OCI-LY1 (cell line): ENCODE results near the gene RNF34.

Experiments used
- H2AFZ ChIP-seq: fragments of 200-600 bp; sonication (generic), shearing (Covaris generic); 2 replicates; pipeline ENCODE4 v1.6.0; 2014; ENCODE audit warnings: antibody characterized with exemption, mild to moderate bottlenecking, low read length
- H3F3A ChIP-seq: fragments of 200-600 bp; sonication (generic), shearing (Covaris generic); 2 replicates; pipeline ENCODE4 v1.6.0; 2014; ENCODE audit warnings: mild to moderate bottlenecking, antibody characterized with exemption, low read length, moderate library complexity; ENCODE audit not compliant: insufficient read depth
- H3K27ac ChIP-seq: fragments of 200-600 bp; sonication (generic); 2 replicates; pipeline ENCODE4 v1.5.1; 2014; ENCODE audit warnings: low read length, mixed run types, mild to moderate bottlenecking, low read depth; ENCODE audit not compliant: poor library complexity, severe bottlenecking
- H3K27me3 ChIP-seq: fragments of 200-600 bp; sonication (generic); 2 replicates; pipeline ENCODE4 v1.6.0; 2014; ENCODE audit warnings: antibody characterized with exemption, mild to moderate bottlenecking, low read length, moderate library complexity; ENCODE audit not compliant: insufficient read depth
- H3K36me3 ChIP-seq: fragments of 200-600 bp; sonication (generic); 2 replicates; pipeline ENCODE4 v1.6.1; 2014; ENCODE audit warnings: mild to moderate bottlenecking, antibody characterized with exemption, low read length, moderate library complexity, mixed read lengths; ENCODE audit not compliant: insufficient read depth
- H3K4me1 ChIP-seq: fragments of 200-600 bp; sonication (generic); 2 replicates; pipeline ENCODE4 v1.5.1; 2014; ENCODE audit warnings: mild to moderate bottlenecking, low read length, moderate library complexity; ENCODE audit not compliant: insufficient read depth, severe bottlenecking
- H3K4me2 ChIP-seq: fragments of 200-600 bp; sonication (generic), shearing (Covaris generic); 2 replicates; pipeline ENCODE4 v1.6.1; 2014; ENCODE audit warnings: low read length
- H3K4me3 ChIP-seq: fragments of 200-600 bp; sonication (generic); 2 replicates; pipeline ENCODE4 v1.5.1; 2014; ENCODE audit warnings: low read length, low read depth, mild to moderate bottlenecking, mixed read lengths; ENCODE audit not compliant: poor library complexity, severe bottlenecking
- H3K79me2 ChIP-seq: fragments of 200-600 bp; shearing (Covaris generic); 2 replicates; pipeline ENCODE4 v1.6.1; 2016; ENCODE audit warnings: mixed run types, low read length, mixed read lengths; ENCODE audit not compliant: insufficient read depth
- H3K9ac ChIP-seq: fragments of 200-600 bp; sonication (generic), shearing (Covaris generic); 2 replicates; pipeline ENCODE4 v1.6.1; 2014; ENCODE audit warnings: mild to moderate bottlenecking, low read length, mixed read lengths
- H3K9me2 ChIP-seq: fragments of 200-600 bp; sonication (generic), shearing (Covaris generic); 2 replicates; pipeline ENCODE4 v1.6.1; 2014; ENCODE audit warnings: low read depth, mild to moderate bottlenecking, low read length, mixed read lengths
- H3K9me3 ChIP-seq: fragments of 200-600 bp; shearing (Covaris generic); 2 replicates; pipeline ENCODE4 v1.6.1; 2014; ENCODE audit warnings: low read length, mixed read lengths
- H4K20me1 ChIP-seq: fragments of 200-600 bp; sonication (generic), shearing (Covaris generic); 2 replicates; pipeline ENCODE4 v1.6.0; 2016; ENCODE audit warnings: mild to moderate bottlenecking, low read length; ENCODE audit not compliant: insufficient read depth
- CTCF ChIP-seq: fragments of 200-600 bp; sonication (generic), shearing (Covaris generic); IDR thresholded peaks from 2 replicates; pipeline ENCODE4 v1.5.1; 2017; ENCODE audit warnings: mild to moderate bottlenecking, antibody characterized with exemption, low read length, moderate library complexity, mixed read lengths
- EZH2 ChIP-seq: fragments of 200-600 bp; sonication (generic), shearing (Covaris generic); IDR thresholded peaks from 2 replicates; pipeline ENCODE4 v1.8.0; 2017; ENCODE audit warnings: borderline replicate concordance, mixed run types, mild to moderate bottlenecking, antibody characterized with exemption, low read length, moderate library complexity, mixed read lengths

The RNF34 gene

GRCh38 chr12:121355818-121356217, 44.1 kb upstream of the RNF34 start:
- H4K20me1 ChIP-seq: no peaks in the 10 kb centered on the region
- no peak overlapping the region for H3K27ac ChIP-seq
- H3K9ac ChIP-seq: no peak overlapping the region
- H3K9me2 ChIP-seq: no peaks in the 10 kb centered on the region
- H2AFZ ChIP-seq: no peak overlapping the region
- no peak overlapping the region for H3K4me3 ChIP-seq
- TF ChIP-seq CTCF (no peak), EZH2 (no peak)
- peaks cover 11% of the 10 kb centered on the region for H3K79me2 ChIP-seq
- no peak overlapping the region for H3K4me2 ChIP-seq
- H3K9me3 ChIP-seq: no peaks in the 10 kb centered on the region
- no peaks in the 10 kb centered on the region for H3K27me3 ChIP-seq
- H3K36me3 ChIP-seq: no peaks in the 10 kb centered on the region
- no peaks in the 10 kb centered on the region for H3F3A ChIP-seq
- peaks cover 11% of the 10 kb centered on the region for H3K4me1 ChIP-seq

- no peaks in the 10 kb centered on the region for H3K27me3 ChIP-seq
- H2AFZ ChIP-seq: no peak overlapping the region
- H3K79me2 ChIP-seq: peaks cover 2% of the 10 kb centered on the region
- H3K9ac ChIP-seq: no peak overlapping the region
- H3K4me3 ChIP-seq: no peak overlapping the region
- no peak overlapping the region for H3K27ac ChIP-seq
- H3F3A ChIP-seq: no peaks in the 10 kb centered on the region
- no peaks in the 10 kb centered on the region for H3K9me3 ChIP-seq
- no peak overlapping the region for H3K4me2 ChIP-seq
- no peaks in the 10 kb centered on the region for H4K20me1 ChIP-seq
- peaks cover 7% of the 10 kb centered on the region for H3K4me1 ChIP-seq
- H3K36me3 ChIP-seq: no peaks in the 10 kb centered on the region
- TF ChIP-seq EZH2: no peak
- TF ChIP-seq CTCF: no peak
- H3K9me2 ChIP-seq: no peaks in the 10 kb centered on the region
Measured at GRCh38 chr12:121356657-121357056, 43.3 kb upstream of the RNF34 start.

- no peaks in the 10 kb centered on the region for H3F3A ChIP-seq
- no peak overlapping the region for H3K4me3 ChIP-seq
- no peak overlapping the region for H2AFZ ChIP-seq
- H3K36me3 ChIP-seq: no peaks in the 10 kb centered on the region
- H3K9me2 ChIP-seq: no peaks in the 10 kb centered on the region
- H3K27ac ChIP-seq: no peak overlapping the region
- TF ChIP-seq EZH2 (no peak), CTCF (no peak)
- H3K9ac ChIP-seq: no peak overlapping the region
- H4K20me1 ChIP-seq: no peaks in the 10 kb centered on the region
- H3K4me2 ChIP-seq: no peak overlapping the region
- H3K9me3 ChIP-seq: no peaks in the 10 kb centered on the region
- no peaks in the 10 kb centered on the region for H3K79me2 ChIP-seq
- peaks cover 7% of the 10 kb centered on the region for H3K4me1 ChIP-seq
- H3K27me3 ChIP-seq: no peaks in the 10 kb centered on the region
Measured at GRCh38 chr12:121357331-121357730, 42.6 kb upstream of the RNF34 start.
